Middle frontal gyrus (tissue), 1 donor: ENCODE data around the gene ZNF398.

Source experiments
- DNase-seq: peaks from one replicate; pipeline ENCODE4 v3.0.0-alpha.2; 2015; ENCODE audit warnings: low spot score; ENCODE audit errors: extremely low spot score

Gene ZNF398

DNA sequence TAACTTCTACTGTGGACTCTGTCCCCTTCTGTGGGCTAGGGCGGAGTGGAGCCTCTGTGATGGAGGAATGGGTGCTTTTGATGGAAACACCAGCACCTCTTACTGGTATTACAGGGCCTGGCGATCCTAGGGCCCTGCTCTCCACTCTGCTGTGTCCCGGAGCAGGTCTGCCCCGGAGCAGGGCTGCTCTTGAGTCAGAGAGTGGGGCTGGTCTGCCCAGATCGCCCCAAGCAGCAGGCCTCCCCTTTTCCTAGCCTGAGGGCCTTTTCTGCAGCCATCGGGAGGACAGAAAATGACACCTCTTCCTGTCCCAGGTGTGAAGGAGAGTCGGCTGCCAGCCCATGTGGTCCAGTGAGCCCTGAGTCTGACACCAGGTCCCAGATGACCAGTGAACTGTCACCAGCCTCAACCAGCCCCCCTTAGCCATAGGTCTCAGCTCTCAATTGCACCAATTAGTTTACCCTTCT is 49.5 kb downstream of the ZNF398 start:
- DNase-seq: no peak

DNA sequence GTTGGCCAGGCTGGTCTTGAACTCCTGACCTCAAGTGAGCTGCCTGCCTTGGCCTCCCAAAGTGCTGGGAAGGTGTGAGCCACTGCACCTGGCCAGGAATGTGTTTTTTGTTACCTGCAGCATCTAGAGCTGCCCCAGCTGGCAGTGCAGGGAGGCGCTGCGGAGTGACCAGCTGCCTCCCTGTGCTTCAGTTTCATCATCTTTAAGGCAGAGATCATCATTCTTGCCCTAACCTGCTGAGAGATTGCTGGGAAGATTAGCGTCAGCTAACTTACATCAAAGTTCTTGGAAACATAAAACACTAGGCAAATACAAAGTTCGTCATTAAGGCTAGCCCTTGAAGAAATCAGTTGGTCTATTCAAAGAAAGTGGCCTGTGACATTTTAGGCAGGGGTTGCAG is 50.4 kb downstream of the ZNF398 start:
- no peak for DNase-seq

GRCh38 chr7:149198161-149198816 is 51.0 kb downstream of the ZNF398 start:
- no peak for DNase-seq

DNA sequence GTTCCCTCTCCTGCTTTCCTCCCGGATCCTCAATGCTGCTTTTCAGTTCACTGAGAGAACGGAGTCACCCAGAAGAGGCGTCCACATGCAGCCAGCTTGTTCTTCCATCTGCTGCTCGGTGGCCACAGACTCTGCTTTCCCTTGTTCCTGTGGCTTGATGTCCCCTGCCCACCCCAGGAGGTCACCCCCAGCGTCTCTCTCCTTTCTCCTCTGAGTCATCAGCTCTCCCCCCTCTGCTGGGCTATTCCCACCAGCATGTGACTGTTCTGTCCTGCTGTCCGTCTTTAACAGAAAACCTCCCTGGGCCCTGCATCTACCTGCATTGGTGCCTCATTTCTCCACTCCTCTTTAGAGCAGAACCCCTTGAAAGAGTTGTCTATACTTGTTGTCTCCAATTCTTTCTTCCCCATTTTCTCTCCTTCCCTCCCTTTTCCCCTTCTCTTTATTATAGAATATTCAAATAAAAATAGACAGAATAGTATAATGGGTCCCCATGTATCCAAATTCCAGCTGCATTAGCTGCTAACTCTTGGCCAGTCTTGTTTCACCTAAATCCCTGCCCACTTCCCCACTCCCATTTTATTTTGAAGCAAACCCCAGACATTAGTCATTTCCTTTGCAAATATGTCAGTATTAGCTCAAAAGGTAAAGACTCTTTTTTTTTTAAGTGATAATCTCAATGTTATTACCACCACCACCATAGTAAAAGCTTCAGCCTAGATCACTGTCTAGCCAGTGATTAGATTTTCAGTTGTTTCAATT is 52.2 kb downstream of the ZNF398 start:
- DNase-seq: no peak

DNA sequence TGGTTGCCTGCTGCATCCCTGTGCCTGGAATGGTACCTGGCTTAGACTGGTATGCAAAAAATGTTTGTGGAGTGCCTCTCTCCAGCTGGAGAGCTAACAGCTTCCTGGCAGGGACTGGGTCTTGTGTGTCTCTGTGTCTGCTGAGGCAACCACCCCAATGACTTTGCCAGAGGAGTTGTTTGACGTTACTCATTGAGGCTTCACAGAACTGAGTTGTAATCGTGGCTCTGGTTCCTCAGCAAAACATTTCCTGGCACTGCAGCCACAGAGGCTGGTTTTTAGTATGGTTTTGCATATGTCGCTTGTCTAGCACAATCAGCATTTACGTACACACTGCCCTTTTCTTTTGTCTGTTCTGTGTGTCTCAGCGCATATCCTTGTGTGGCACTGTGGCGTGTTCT is 55.6 kb downstream of the ZNF398 start:
- DNase-seq: no peak

DNA sequence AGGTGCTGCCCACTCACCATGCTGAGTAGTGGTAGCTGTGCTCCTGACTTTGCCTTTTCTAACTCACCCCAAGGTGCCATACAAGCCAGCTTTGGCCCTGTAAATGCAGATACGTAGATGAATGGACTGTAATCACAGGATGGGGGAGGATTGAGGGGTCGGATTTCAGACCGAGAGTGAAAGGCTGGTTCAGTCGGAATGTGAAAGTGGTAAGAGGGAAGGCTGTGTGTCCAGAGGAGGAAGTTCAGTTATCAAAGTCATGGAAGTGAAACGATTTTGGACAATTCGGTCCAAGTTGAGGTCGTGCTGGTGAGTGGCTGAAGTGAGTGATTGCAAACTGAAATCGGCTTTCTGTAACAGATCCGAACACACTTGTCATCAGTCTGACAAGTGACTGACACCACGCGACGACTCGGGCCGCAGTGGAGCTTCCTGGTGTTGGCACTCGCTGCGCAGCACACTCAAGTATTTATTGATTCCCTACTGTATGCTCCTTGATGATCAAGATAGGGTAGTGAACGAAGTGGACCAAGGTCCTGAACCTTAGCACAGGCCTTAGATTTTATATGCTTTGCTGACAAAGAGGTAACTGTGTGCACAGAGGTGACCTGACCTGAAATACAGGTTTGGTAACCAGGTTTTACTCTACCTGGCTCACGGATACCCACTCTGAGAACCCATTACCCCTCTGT is 58.6 kb downstream of the ZNF398 start:
- DNase-seq: no peak

GRCh38 chr7:149207324-149208035 is 60.2 kb downstream of the ZNF398 start:
- no peak for DNase-seq

DNA sequence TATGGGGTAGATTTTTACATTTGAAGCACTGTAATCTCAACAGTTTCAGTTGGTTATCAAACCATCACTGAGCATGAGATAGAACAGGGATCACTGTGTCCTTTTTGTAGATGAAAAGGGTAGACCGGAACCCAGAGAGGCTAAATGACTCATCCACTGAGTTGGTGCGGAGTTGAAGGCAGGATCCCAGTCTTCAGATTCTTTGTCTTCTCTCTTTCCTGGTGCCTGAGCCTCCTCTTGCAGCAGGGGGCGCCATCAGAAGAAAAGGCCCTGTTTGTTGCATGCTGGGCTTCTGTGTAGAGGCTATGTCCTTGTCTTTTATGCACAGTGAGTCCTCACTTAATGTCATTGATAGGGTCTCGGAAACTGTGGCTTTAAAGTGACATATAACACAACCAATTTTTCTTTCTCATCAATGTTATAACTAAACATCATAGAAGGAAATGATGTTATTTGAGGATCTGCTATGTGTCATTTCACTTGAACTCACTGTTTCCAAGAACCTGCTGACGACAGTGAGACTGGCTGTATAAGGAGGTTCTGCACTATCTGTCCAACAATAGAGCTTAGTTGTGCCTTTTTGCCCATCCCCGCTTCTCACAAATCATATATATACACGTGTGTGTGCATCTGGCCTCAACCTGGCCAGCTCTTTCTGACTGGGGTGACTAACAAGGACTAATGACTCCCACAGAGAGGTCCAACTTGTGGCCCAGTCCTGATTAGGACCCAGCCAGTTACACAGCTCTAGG is 62.4 kb downstream of the ZNF398 start:
- DNase-seq: no peak

DNA sequence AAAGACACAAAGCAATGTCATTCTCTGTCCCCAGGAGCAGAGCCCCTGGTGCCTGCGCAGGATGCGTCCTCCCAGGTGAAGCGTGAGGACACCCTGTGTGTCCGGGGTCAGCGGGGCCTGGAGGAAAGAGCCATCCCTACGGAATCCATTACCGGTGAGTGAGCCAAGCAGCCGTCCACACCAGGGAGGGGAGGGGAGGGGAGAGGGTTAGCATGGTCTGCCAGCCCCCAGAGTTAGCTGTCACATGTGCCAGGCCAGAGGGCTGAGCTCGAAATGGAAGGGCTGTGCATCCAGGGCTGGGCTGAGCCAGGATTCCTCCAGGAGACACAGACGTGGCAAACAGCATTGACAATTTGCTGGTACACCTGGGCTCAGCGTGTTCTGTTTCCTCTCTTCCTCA is 63.3 kb downstream of the ZNF398 start:
- no peak for DNase-seq

- DNase-seq: no peak
Observed at GRCh38 chr7:149214020-149214720, 66.9 kb downstream of the ZNF398 start.

DNA sequence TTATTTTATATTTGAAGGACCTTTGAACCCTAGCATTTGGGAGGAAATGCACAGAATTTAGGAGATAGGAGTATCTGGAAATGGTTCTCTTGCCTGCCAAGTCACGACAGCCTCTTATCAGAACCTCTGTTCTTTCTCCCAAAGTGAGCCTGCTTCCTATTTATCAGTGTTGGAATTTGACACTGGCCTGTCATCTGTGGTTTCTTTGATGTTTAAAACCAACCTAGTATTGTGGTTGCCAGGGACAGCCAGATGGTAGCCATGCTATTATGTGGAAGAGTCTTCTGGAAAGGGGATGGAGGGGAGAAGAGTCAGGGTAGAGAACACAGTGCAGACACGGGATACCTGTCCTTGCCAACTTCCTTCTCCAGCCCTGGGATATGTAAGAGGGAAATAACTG is 69.1 kb downstream of the ZNF398 start:
- no peak for DNase-seq

GRCh38 chr7:149217570-149217969 is 70.3 kb downstream of the ZNF398 start:
- DNase-seq: no peak

DNA sequence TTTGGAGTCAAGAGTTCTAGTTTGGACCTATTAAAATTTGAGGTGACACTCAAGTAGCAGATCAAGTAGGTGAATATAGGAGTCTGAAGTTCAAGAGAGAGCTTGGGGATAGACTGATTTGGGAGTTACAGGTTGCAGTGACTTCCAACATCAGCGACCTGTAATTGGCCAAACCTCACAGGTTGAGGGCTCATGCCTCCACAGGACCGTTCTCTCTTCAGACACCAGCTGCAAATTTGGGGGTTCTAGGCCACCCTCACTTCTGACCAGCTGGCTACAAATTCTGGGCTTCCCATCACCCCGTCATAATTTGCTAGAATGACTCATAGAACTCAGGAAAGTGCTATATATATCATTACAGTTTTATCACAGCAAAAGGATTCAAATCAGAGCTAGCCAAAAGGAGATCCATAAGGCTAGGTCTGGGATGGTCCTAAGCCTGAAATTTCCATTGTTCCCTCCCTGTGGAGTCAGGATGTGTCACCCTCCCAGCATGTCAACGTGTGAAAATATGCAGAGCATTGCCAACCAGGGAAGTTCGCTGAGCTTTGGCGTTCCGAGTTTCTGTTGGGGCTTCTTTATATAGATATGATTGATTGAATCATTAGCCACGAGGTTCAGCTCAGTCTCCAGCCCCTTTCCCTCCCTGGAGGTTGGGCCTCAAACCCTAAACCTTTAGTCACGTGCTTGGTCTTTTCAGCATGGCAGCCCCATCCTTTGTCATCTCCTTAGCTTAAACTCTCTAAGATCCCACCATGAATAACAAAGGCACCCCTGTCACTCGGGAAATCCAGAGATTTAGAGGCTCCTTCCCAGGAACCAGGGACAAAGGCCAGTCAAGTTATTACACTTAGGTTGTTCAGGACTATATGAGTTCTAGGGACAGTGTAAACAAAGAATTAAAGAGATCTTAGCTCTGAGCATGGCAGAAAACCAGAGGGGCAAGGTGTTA is 71.5 kb downstream of the ZNF398 start:
- DNase-seq: no peak

DNA sequence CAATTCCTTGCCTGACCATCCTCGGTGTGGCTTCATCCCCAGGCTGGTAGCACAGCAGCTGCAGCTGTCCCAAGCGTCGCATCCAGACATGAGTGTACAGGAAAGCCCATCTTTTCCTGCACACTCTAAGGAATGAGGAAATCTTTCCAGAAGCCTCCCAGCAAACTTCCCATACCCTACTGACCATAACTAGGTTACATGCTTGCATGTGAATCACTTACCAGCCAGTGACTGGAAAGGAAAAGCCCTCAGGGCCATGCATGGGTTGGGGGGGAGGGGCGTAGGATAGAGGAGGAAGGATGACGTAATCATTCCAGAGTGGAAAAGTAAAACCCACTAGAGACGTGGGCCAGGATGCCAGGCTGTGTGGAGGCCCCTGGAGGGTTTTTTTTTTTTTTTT is 73.3 kb downstream of the ZNF398 start:
- no peak for DNase-seq

DNA sequence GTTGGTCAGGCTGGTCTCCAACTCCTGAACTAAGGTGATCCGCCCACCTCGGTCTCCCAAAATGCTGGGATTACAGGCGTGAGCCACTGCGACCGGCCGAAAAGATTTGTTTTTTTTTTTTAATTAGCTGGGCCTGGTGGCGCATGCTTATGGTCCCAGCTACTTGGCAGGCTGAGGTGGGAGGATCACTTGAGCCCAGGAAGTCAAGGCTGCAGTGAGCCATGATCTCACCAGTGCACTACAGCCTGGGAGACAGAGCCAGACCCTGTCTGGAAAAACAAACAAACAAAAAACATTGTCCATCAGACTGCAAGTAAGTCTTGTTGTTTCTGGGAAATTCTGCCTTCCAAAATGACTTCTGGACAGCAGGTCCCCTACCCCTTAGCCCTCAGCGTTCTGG is 75.9 kb downstream of the ZNF398 start:
- DNase-seq: no peak

DNA sequence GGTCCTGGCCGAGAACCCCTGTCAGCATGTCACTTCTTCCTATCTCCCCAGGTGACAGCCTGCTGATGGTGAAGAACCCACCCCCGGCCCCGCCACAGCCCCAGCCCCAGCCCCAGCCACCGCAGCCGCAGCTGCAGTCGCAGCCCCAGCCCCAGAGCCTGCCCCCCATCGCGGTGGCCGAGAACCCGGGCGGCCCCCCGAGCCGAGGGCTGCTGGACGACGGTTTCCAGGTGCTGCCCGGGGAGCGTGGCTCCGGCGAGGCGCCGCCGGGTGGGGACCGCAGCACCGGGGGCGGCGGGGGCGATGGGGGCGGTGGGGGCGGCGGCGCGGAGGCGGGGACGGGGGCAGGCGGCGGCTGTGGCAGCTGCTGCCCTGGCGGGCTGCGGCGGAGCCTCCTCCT is 76.5 kb downstream of the ZNF398 start:
- no peak for DNase-seq

DNA sequence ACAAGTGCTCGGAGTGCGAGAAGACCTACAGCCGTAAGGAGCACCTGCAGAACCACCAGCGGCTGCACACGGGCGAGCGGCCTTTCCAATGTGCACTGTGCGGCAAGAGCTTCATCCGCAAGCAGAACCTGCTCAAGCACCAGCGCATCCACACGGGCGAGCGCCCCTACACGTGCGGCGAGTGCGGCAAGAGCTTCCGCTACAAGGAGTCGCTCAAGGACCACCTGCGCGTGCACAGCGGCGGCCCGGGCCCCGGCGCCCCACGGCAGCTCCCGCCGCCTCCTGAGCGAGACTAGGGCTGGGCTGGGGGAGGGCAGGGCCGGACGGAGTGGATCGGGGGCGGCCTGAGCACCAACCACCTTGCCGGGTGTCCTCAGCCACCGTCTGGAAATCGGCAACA is 77.1 kb downstream of the ZNF398 start:
- DNase-seq: no peak

- DNase-seq: no peak
Observed at GRCh38 chr7:149225106-149225505, 77.9 kb downstream of the ZNF398 start.

GRCh38 chr7:149225656-149226055 is 78.4 kb downstream of the ZNF398 start:
- no peak for DNase-seq
